Left lobe of liver (tissue), 2 donors: Measurements from ENCODE around the gene CCDC142. TPM values are rescaled to one million over a fixed set of nuclear protein-coding genes. Genes with fewer than 3 reads are reported as not detected.

ENCODE experiments used
- ATAC-seq: fragments of 200-7000 bp; cut with Tn5 transposase; one replicate; pipeline ENCODE4 v1.9.1; 2020; ENCODE audit warnings: mild to moderate bottlenecking, moderate library complexity
- DNase-seq: peaks from one replicate; pipeline ENCODE4 v3.0.0-alpha.2; 2020; ENCODE audit warnings: low spot score
- total RNA-seq: library from RNA; stranded (reverse); gene quantifications from one replicate; pipeline ENCODE4 v1.2.1, GENCODE V29; 2021
- donor health status: DM: no; HTN: no; CAD: no; lungs with moderate emphysema.
- donor health status: DM: no; HTN: yes; CAD: no.

Gene CCDC142
- total RNA-seq, 1 donor from 2014 or later: 14.0 TPM

GRCh38 chr2:74515271-74515980, 32.6 kb upstream of the CCDC142 start:
- DNase-seq (no peak), ATAC-seq (peak; percentile 62)

- ATAC-seq (no peak), DNase-seq (no peak)
Observed at GRCh38 chr2:74514368-74515270, 31.8 kb upstream of the CCDC142 start, which contains the start of gene TLX2. Gene TLX2 (plus strand): TSS chr2:74514450. CDS start chr2:74514807, 357 bp downstream.

- ATAC-seq: no peak
Observed at GRCh38 chr2:74513605-74514367, 31.0 kb upstream of the CCDC142 start.

GRCh38 chr2:74512744-74513604, 30.2 kb upstream of the CCDC142 start:
- DNase-seq: no peak
- no peak for ATAC-seq

More at GRCh38 chr2:74513605-74514367, 31.0 kb upstream of the CCDC142 start:
- DNase-seq: no peak

- ATAC-seq (no peak), DNase-seq (no peak)
Observed at GRCh38 chr2:74511104-74511989, 28.5 kb upstream of the CCDC142 start.

GRCh38 chr2:74510272-74510671, 27.5 kb upstream of the CCDC142 start:
- ATAC-seq (no peak), DNase-seq (no peak)

- peak; percentile 19 for ATAC-seq
Observed at GRCh38 chr2:74507926-74508520, 25.2 kb upstream of the CCDC142 start.

GRCh38 chr2:74507145-74507925, 24.5 kb upstream of the CCDC142 start, which contains the start of gene PCGF1:
Gene PCGF1 (minus strand): TSS chr2:74507695. CDS start chr2:74507668, 27 bp downstream.
- ATAC-seq (peak; percentile 83), DNase-seq (peak; percentile 99)

More at GRCh38 chr2:74507926-74508520, 25.2 kb upstream of the CCDC142 start:
- no peak for DNase-seq

GRCh38 chr2:74505448-74506246, 22.8 kb upstream of the CCDC142 start:
- ATAC-seq (no peak), DNase-seq (no peak)

GRCh38 chr2:74504591-74504990, 21.8 kb upstream of the CCDC142 start:
- DNase-seq (no peak), ATAC-seq (no peak)

GRCh38 chr2:74503506-74504475, 21.0 kb upstream of the CCDC142 start:
- ATAC-seq (no peak), DNase-seq (no peak)

- peak; percentile 40 for ATAC-seq
- peak; percentile 73 for DNase-seq
Observed at GRCh38 chr2:74502720-74503505, 20.1 kb upstream of the CCDC142 start.

GRCh38 chr2:74502147-74502719, 19.4 kb upstream of the CCDC142 start:
- ATAC-seq (peak; percentile 57), DNase-seq (peak; percentile 88)

- ATAC-seq (no peak), DNase-seq (no peak)
Observed at GRCh38 chr2:74501335-74502071, 18.7 kb upstream of the CCDC142 start.
